GM12891 (cell line): ENCODE data around the gene RPL32.

Source experiments
- PAX5 ChIP-seq: IDR thresholded peaks from 2 replicates; pipeline ENCODE4 v1.6.1; 2011; ENCODE audit warnings: low read length, moderate library complexity, mild to moderate bottlenecking; ENCODE audit not compliant: insufficient read depth, severe bottlenecking
- POLR2A ChIP-seq: IDR thresholded peaks from 2 replicates; pipeline ENCODE4 v1.6.1; 2011; ENCODE audit warnings: low read depth, low read length, control low read depth
- POLR2AphosphoS5 ChIP-seq: IDR thresholded peaks from 2 replicates; pipeline ENCODE4 v1.6.1; 2011; ENCODE audit warnings: low read depth, low read length, control low read depth
- POU2F2 ChIP-seq: IDR thresholded peaks from 2 replicates; pipeline ENCODE4 v1.6.1; 2011; ENCODE audit warnings: low read depth, mild to moderate bottlenecking, control low read depth, low read length, moderate library complexity
- SPI1 ChIP-seq: IDR thresholded peaks from 2 replicates; pipeline ENCODE4 v1.6.1; 2011; ENCODE audit warnings: low read depth, low read length, control low read depth
- TAF1 ChIP-seq: IDR thresholded peaks from 2 replicates; pipeline ENCODE4 v1.6.1; 2011; ENCODE audit warnings: low read depth, low read length, control low read depth

DNA sequence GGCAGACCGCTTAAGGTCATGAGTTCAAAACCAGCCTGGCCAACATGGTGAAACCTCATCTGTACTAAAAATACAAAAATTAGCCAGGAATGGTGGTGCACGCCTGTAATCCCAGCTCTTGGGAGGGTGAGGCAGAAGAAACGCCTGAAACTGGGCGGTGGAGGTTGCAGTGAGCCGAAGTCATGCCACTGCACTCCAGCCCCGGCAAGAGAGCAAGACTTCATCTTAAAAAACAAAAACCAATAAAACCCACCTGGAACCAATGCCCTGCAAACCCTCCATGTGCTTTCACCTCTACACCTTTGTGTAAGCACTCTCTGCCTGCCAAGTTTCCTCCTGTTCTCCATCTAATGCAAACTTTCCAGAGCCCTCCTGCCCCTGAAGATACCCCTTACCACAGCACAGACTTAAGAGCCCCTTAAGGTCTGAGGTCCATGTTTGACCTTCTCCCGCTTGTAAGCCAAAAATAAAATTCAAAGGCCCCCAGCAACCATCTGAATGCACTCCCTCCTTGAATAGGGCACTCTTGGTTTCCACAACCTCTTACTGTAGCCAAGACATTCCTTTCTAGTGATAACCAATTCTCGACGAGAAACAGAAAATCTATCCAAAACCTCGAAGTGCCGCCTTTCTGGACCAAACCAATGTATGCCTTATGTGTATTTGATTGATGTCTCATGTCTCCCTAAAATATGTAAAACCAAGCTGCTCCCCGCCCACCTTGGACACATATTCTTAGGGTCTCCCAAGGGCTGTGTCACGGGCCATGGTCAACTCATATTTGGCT is 3.0 kb downstream of the RPL32 start:
- no peak for TF ChIP-seq POLR2AphosphoS5
- peak; percentile 37; the same call in 1 of the 2 replicates for TF ChIP-seq POLR2A
- no peak for TF ChIP-seq PAX5
- TF ChIP-seq POU2F2: no peak
- no peak for TF ChIP-seq SPI1
- TF ChIP-seq TAF1: no peak
